CD4-positive, alpha-beta T cell treated with Interleukin-17A for 1 hour (primary cell): Measurements from ENCODE around the gene PRR15L.
"Not testable (repeated sequence)": the region's sequence is repeated elsewhere in the genome, so short reads cannot be mapped to it uniquely, and the experiment has no call there.

Experiments
- DNase-seq: peaks from one replicate; pipeline ENCODE4 v3.0.0-alpha.2; 2020

The PRR15L gene, protein sequence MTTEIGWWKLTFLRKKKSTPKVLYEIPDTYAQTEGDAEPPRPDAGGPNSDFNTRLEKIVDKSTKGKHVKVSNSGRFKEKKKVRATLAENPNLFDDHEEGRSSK

DNA sequence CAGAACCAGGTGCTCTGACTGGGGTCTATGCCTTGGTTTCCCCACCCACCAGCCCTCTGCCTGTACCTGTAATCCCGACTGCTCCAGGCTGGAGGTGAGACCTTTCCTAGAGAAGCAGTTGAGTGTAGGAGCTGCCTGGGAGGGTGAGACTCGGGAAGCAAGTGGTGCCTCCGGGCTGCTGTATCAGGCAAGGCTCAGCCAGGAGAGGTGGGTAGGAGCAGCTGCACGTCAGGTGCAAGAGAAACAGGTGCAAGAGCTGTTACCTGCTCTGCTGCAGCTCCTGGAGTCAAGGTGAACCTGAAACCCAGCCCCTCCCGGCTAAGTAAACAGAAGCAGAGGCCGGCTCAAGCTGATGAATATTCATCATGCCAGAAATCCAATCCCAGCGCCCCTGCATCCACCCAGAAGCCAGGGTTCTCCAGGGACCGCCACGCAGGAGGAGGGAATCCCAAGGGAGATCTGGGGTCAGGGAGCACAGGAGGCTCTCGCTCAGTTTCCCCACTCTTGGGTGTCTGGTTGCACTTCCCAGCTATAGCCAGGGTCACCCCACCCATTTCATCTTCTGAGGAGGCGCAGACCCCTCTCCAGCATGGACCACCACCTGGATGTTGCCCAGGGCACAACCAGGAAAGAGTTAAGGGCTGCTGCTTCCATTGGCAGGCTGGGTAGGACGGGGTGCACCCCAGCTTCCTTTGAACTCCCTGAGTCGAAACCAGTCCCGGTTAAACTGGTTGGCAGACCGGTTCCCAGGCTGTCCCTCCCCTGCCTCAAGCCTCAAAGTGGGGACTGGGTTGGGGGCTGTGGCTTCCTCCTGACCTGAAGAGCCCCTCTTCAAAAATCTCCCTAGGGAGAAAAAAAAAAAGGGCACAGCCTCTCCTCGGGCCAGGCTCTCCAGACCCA is at the start of gene PRR15L:
PRR15L (minus strand) TSS at position 293 of the 900 bp plus-strand sequence. CDS start 4,649 bp downstream, outside the sequence.
- no peak for DNase-seq

DNA sequence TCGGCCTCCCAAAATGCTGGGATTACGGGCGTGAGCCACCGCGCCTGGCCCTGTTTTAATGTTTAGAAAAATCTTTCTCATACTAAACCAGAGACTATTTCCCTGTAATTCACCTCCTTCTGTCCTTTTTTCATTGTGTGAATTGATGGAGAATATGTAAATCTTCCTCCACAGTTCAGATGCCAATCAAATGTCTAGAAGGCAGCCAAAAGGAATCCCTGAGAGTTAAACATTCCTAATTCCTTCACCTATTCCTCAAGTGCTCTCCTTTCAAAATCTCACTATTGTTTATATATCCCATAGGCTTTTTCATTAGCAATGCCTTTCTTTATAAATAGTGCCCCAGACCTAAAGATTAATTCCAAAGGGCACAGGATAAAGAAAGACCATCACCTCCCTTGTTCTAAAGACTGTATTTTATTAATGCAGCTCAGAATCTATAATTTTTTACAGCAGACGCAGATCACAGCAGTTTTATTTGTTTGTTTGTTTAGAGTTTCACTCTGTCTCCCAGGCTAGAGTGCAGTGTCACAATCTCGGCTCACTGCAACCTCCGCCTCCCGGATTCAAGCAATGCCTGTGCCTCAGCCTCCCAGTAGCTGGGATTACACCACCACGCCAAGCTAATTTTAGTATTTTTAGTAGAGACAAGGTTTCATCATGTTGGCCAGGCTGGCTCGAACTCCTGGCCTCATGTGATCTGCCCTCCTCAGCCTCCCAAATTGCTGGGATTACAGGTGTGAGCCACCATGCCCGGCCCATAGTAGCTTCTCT is 49.4 kb upstream of the PRR15L start:
- DNase-seq: no peak

DNA sequence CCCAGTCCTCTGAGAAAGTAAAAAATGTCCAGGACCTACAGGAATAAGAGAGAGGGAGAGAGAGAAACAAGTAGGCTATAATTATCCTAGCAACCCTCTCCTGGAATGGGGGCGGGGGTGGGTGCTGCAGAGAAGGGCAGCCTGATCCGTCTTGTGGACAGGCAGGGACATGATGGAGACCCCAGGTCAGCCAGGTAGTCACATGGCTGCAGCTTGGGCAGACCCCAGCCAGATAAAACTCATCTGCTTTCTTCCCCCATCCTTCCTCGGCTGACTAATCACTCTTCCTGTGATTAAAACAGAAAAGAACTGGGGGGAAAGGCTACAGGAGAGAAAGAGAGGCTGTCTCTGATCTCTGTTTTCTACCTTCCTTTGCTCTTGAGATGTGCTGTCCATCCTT is 47.3 kb upstream of the PRR15L start:
- DNase-seq: no peak

DNA sequence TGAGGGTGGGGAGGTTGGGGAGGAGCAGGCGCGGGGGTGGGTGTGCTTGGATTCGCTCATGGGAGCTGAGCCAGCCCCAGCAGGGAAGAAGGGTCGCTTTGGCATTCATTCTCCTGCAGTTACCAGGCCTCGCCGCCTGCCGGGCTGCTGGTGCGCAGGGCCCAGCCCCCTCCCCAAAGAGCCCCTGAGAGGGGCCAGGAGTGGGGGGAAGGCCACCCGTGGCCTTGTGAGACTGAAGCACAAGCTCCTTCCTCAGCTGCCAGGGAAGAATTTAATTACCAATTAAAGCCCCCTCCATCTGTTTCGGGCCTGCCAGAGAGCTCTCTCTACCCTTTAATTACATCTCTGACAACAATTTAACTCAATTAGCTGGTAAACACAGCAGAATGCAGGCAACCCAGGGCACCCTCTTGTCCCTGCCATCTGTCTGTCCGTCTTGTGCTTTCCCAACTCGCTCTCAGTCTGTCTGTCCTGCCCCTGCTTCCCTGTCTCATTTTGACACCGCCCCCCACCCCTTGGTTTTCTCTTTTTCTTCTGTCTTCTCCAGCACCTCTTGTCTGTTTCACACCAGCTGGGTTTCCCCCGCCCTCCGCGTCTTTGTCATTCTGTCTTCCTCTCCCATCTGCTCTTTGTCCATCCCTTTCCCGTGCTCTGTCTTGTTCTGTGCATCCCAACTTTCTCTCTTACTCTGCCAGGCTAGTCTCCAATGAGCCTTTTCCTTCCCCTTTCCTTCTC is 45.9 kb upstream of the PRR15L start:
- DNase-seq: no peak

DNA sequence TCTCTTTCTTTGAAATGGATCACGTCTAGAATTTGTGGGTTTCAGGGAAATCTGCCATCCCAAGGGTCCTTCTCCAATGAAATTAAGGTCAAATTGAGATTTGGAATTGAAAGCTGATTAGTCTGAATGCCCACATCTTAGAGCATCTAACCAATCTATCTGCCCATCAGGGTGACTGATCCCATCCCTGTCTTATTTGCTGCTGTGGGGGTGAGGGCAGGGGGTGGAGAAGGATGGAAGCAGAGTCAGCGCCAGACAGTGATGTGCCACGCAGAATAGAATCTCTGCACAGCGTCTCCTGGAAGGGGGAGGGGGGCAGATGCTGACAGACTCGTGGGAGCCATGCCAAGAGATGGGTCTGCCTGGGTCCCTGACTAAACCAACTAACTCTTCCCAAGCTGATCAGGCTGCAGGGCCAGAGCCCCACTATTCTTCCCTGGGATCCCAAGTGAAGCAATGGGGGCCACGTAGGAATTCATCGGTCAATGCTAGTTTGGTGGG is 45.3 kb upstream of the PRR15L start:
- no peak for DNase-seq

DNA sequence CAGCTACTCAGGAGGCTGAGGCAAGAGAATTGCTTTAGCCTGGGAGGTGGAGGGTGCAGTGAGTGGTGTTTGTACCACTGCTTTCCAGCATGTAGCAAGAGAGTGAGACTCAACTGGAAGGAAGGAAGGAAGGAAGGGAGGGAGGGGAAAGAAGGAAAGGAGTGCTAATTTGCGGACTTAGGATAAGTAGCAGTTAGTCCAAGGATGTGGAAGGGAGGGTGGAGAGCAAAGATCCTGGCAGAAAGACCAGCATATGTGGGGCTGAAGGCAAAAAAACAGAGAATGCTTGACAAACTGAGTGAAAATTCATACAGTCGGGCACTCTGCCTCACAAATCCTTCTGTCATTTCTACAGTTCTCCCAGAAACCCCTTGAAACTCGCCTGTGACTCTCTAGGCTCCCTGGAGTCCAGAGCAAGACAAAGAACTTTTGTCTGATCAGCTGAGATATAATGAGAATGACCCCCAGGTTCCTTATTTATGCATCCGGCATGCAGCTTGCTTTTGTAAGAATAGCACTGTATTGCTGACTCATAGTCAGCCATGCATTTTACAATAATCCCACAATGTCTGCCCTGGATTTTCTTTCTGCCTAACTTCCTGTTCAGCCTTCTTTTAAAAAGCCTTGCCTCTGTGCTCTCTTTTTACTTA is 44.7 kb upstream of the PRR15L start:
- DNase-seq: no peak

DNA sequence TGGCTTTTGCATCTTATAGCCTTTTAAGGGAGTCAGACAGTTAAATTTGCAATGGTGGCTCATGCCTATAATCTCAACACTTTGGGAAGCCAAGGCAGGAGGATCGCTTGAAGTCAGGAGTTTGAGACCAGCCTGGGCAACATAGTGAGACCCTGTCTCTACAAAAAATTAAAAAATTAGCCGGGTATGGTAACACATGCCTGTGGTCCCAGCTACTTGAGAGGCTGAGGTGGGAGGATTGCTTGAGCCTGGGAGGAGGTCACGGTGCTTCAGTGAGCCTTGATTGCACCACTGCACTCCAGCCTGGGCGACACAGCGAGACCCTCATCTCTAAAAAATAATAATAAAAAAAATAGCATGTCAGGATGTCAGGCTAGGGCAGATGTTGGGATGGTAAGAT is 44.0 kb upstream of the PRR15L start:
- DNase-seq: not testable (repeated sequence)

DNA sequence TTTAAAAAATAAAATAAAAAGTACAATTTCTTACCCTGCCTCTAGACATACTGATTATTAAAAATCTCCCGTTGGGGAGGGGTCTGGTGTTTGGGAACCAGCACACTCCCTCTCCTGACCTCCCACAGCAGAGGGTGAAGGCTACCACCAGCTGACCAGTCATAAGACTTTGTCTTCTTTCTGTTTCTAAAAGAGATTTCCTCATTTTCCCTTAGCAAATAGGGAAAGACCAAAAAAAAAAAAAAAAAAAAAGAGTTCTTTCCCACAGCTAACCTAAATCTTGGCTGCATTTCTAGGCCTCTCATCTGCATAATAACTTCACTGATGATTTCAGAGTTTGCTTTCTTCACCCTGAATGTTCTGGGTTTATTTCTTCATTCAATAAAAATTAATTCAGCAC is 43.5 kb upstream of the PRR15L start:
- DNase-seq: no peak

DNA sequence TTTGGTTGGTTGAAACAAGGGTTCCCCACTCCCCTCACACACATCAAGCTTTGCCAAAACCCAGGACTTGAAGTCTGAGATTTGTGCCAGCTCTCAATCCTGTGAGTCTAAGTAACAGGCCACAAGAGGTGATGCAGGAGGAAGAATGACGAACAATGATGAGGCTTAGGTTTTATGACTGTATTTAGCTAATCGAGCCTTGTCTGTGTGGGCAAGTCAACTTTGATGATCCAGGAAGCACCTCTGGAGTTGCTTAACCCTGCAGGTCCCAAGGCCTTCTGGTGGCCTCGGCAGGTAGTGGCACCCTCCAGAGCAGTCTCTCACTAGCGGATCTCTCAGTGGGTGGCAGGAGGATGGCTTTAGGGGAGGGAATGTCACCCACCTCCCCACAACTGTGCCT is 41.9 kb upstream of the PRR15L start:
- DNase-seq: no peak

DNA sequence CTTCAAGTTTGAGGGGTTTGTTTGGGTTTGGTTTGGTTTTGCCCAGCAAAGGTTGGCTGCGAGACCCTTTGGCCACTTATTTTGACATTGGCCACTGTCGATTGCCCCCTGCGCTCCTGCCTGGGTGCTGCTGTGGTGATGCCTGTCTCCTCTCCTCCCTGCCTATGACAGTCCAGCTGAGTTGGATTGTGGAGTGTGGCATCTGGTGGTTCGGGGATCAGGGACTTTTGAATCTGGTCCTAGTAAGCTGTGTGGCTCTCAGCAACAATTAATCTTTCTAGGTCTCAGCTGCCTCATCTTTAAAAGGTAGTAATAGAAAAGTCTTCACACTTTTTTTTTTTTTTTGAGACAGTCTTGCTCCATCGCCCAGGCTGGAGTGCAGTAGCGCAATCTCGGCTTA is 40.4 kb upstream of the PRR15L start:
- DNase-seq: no peak

DNA sequence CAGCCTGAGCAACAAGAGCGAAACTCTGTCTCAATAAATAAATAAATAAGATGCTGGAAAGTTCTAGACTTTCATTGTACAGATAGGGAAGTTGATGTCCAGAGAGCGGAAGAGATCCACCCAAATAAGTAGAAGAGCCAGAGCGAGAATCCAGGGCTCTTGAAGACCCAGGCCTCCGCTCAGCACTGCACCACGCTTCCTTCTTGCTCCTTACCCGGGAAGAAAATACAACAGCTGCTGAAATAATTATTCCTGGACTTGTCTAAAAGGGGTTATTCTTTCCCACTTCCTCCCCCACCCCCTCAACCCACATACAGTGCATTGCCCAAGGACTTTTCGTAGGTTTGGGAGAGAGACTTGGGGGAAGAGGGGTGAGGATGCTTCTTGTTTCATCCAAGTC is 39.9 kb upstream of the PRR15L start:
- DNase-seq: no peak

DNA sequence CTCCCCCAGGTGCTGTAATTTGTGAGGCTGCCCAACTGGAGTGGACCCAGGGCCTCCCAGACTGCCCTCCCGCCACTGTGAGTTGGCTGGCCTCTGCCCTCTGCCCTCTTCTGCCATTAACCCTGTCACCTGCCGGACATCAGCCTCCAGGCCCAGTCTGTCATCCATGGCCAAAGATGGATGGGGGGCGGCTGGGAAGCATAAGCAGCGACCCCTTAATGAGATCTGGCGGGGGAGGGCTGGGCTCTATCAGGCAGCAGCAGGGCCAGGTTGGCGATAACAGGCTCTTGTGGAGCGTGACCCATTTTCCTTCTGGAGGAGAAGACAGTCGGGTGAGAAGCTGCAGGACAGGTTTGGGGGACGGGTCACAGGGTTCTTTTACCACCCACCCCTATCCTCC is 38.5 kb upstream of the PRR15L start:
- DNase-seq: no peak

DNA sequence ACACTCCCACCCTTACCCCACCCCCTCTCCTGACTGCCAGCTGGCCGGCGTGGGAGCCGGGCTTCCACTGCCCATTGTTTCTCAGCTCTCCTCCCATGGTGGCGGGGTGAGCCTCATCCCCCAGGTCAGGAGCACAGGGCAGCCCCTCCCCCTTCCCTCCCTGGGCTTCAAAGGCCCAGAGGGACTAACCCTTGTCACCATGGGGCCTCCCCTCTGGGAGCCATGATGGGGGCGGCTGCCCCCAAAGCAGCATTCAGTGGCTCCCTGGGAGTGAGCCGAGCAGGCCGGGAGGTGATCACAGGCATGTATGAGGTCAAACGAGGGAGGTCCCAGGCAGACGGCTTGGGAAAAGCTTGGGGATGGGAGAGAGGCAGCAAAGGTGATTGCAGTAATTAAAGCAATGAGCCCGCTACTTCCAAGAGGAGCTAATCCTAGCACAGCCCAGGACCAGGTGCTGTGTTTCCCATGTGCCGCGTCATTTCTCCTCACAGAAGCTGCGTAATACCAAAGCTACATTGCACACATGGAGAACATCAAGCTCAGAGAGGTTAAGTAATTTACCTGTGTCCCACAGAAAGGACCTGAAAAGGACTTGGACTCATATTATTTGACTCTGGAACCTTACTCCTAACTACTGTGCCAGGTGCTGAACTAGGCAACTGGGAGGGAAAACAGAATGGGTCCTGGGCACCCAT is 37.7 kb upstream of the PRR15L start:
- no peak for DNase-seq

DNA sequence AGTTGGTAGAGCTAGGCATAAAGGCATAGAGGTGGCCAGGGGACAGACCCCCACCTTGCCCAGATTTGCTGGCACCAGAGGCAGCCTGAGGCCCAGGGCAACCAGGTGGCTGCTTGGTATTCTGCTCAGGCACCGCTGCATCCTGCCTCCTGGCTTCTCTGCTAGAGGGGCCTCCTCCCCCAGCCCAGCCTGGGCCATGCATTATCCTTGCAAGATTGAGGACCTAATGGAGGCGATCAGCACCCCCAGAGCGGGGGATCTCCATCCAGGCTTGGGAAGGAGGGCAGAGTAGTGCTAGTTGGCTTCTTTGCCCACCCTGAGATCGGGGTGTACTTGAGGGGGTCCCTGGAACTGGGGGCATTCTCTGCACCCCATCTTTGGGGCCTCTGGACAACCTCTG is 37.0 kb upstream of the PRR15L start:
- DNase-seq: no peak

DNA sequence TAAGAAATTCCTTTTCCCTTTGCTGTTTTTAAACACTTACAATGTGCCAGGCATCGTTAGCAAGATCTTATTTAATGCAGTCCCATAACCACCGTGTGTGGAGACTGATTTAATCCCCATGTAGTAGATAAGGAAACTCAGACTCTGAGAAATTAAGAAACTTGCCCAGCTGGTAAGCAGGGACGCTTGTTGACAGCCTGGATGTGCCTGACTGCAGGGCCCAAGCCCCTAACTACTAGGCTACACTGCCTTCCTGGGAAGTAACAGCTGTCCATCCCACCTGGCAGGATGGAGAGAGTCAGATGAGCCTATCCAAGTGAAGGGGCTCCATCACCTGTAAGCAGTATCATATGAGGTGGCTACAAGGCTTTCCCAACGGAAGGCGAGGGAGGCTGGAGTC is 36.3 kb upstream of the PRR15L start:
- no peak for DNase-seq

DNA sequence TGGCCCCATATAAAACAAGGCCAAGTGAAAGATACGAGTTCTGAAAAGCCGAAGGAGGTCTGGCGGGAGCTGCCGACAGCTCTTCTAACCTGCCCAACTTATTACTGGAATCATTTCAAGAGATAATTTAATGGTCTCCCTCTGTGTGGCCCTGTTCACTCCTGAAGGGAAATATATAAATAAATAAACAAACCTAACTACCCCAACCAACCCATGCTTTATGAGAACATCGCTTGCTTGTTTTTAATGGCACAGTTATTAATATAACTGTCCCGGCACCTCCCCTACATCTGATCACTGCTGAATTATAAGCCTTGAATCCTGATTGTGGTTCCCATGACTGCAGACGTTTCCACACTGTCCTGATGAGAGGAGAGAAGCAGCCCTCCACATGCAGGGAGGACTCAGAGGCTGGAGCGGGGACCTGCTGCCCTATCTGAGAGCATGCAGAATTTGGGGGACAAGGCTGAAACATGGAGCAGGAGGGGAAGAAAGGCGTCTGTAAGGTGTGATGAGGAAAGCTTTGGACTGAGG is 35.4 kb upstream of the PRR15L start:
- DNase-seq: no peak

DNA sequence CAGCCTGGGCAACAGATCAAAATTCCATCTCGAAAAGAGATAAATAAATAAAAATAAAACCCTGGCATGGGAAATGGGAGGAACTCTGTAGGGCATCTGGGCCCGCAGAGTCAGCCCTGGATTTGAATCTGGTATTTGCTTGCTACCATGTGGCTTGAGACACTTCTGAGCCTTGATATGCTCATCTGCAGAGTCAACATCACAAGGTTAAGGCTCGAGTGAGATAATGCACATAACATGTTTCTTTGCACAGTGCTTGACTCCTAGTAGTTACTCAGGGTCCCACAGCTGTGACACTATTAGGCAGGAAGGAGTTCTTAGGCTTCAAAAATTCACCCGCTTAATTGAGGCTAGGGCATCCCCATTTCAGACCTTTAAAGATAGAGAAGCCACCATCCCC is 34.5 kb upstream of the PRR15L start:
- no peak for DNase-seq

DNA sequence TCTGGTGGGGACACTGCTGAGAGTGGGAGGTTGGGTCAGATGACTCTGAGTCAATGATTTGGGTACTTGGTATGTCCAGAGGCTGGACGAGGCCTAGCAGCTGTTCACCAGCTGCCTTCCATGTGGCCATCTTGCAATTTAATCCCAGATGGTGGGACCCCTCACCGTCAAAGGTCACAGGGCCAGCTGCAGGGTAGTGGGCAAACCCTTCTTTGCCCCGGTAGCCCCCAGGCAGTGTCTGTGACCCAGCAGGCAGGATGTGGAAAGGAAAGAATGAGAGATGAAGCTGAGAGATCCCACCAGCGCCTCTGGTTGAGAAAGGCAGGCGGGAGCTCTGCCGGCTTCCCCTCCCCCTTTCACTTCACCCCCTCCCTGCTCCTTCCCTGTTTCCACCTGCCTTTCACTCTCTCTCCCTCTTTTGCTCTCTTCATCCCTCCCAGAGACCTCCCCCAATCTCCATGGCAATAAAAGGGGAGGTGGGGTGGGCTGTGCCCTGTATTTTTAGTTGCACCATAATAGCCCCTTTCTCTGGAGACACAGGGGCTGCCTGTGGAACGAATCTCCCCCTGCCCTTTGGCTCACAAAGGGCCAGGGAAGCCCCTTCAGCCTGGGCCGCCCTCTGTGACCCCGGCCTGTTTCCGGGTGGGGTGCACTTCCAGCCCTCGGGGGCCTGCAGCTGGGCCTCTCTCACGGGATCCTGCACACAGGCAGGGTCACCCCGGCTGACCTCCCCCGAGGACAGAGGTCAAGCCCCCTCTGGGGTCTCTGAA is 33.5 kb upstream of the PRR15L start:
- DNase-seq: no peak

DNA sequence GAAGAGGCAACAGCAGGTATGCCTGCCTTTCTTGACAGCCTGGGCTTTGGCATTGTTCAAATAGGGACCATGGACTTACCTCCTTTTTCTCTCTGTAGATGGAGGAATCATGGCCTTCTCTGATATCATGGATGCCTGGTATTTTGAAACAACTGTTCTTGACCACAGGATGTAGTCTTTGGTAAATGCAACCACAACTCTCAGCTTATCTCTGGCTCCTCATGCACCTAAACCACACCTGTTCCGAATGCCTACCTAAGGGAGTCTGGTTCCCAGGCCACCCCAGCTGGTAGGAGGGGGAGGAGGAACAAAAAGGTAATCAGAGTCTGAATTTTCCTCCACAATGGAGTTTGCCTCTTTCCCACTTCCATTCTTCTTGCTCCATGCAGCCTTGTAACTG is 32.0 kb upstream of the PRR15L start:
- no peak for DNase-seq

DNA sequence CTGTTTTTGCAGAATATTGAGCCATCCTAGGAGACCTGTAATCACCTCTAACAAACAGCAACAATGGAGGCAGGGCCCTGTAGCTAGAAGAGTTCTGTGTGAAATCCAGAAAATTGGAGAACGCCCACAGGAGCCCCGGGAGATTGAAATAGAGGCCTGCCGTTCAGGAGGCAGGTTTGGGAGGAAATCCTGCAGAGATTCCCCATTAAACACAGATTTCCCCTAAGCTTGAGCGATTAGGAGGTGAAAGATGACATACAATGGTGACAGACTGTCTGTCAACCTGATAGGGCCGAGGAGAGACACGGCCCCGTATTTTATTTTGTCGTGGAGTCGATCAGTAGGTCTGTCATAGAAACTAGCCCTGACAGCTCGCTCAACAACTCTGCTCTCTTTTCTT is 31.5 kb upstream of the PRR15L start:
- DNase-seq: no peak

DNA sequence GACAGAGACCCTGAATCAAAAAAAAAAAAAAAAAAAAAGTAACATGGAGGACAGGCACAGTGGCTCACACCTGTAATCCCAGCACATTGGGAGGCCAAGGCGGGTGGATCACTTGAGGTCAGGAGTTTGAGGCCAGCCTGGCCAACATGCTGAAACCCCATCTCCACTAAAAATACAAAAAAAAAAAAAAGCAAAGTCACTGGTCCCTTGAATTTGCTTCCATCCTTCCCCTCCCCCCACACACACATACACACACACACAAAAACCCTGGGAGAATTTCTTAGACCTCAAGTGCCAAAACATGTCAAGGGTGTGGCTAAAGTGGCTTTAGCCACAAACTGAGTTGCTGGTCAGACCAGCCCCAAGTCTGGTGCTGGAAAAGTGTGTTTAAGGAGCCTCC is 30.8 kb upstream of the PRR15L start:
- DNase-seq: not testable (repeated sequence)
